Activated T-helper 17 cell treated with anti-CD3 and anti-CD28 coated beads, Interleukin-2, amount 50 U/mL, for 72 hours (primary cell): ENCODE data around the gene SLC16A10. TPM values are rescaled to one million over a fixed set of nuclear protein-coding genes. Genes with fewer than 3 reads are reported as not detected.
"Not testable (repeated sequence)": the region's sequence is repeated elsewhere in the genome, so short reads cannot be mapped to it uniquely, and the experiment has no call there.

ENCODE experiments used
- ATAC-seq: fragments of 150-1000 bp; cut with Tn5 transposase; replicated peaks from 2 replicates; pipeline ENCODE4 v1.10.0; 2021; ENCODE audit warnings: mild to moderate bottlenecking, moderate library complexity
- H3K27ac Mint-ChIP-seq: one replicate; pipeline ENCODE4 v1.8.0; 2022; ENCODE audit warnings: mixed read lengths
- H3K27me3 Mint-ChIP-seq: one replicate; pipeline ENCODE4 v1.8.0; 2022; ENCODE audit warnings: mixed read lengths
- H3K36me3 Mint-ChIP-seq: one replicate; pipeline ENCODE4 v1.8.0; 2022; ENCODE audit warnings: low read depth, mild to moderate bottlenecking, mixed read lengths
- H3K4me1 Mint-ChIP-seq: one replicate; pipeline ENCODE4 v1.8.0; 2022; ENCODE audit warnings: mixed read lengths
- H3K4me3 Mint-ChIP-seq: one replicate; pipeline ENCODE4 v1.8.0; 2022; ENCODE audit warnings: mild to moderate bottlenecking, mixed read lengths
- H3K9me3 Mint-ChIP-seq: one replicate; pipeline ENCODE4 v1.8.0; 2022; ENCODE audit warnings: mixed read lengths
- total RNA-seq, 2 donors: library from RNA; stranded (reverse); gene quantifications; one replicate each; pipeline ENCODE4 v1.2.3, GENCODE V29; 2022

The SLC16A10 gene
- total RNA-seq, 2 donors from 2014 or later, result 2.1 to 3.8 TPM

DNA sequence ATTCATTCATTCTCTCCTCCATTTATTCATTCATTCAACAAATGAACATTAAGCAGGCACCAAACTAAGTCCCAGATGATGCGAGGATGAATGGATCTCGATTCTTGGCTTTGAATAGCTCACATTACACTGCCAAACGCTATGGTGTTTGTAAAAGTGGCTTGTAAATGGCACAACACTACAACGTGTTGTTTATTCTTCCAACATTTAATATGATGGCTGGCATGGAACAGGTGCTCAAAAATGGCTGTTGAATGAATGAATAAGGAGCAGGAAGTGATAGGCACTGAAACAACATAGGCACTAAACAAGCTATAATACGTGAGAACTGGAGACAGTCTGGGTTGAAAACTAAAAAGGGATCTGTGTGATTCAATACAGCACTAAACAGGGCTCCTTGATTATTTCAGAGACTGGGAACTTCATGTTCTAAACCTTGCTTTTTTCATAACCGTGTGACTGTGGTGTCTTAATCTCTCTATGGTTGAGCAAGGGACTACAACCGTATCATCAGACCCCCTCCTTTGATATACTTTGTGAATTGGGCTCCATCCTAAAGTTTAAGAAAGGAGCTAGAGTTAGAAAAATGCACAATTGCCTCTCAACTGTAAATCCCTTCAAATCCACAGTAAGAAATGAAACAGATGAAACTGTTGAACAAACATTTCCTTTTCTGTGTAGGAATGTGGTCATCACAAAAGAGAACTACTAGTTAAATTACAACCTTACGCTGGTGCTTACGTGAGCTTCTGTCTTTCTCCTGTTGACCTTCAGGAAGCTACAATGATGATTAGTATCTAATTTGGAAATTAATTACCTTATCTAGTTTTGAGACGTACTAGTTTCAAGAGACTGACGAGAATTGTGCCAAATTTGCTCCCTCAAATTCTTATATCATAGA lies 16.9 kb upstream of the SLC16A10 start:
- H3K36me3 Mint-ChIP-seq, result no peaks in the 10 kb centered on the region
- no peak overlapping the region for H3K4me3 Mint-ChIP-seq
- ATAC-seq, result no peak
- no peaks in the 10 kb centered on the region for H3K9me3 Mint-ChIP-seq
- H3K27ac Mint-ChIP-seq, result no peak overlapping the region
- H3K27me3 Mint-ChIP-seq, result peaks cover 17% of the 10 kb centered on the region
- H3K4me1 Mint-ChIP-seq, result no peaks in the 10 kb centered on the region

DNA sequence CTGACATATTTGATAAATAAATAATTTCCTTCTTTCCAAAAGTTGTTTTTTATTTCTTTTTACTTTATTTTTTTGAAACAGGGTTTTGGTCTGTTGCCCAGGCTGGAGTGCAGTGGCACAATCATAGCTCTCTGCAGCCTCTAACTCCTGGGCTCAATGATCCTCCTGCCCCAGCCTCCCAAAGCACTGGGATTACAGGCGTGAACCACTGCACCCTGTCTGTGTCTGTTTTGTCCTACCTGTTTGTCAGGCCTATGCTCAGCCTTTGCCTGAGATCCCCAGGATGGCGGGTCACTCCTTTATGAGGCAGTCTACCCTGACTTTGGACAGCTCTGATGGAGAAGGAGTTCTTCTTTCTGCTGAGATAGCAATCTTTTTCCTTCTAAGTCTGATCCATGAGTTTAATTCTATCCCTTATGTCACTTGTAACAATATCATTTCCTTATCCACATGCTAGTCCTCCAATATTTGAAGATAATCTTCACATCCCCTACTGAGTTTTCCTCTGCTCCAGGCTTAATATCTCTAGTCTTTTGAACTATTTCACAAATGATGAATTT lies 14.4 kb upstream of the SLC16A10 start:
- no peaks in the 10 kb centered on the region for H3K4me1 Mint-ChIP-seq
- no peaks in the 10 kb centered on the region for H3K36me3 Mint-ChIP-seq
- H3K4me3 Mint-ChIP-seq, result no peak overlapping the region
- ATAC-seq, result no peak
- no peak overlapping the region for H3K27ac Mint-ChIP-seq
- H3K27me3 Mint-ChIP-seq, result peaks cover 22% of the 10 kb centered on the region
- no peaks in the 10 kb centered on the region for H3K9me3 Mint-ChIP-seq

DNA sequence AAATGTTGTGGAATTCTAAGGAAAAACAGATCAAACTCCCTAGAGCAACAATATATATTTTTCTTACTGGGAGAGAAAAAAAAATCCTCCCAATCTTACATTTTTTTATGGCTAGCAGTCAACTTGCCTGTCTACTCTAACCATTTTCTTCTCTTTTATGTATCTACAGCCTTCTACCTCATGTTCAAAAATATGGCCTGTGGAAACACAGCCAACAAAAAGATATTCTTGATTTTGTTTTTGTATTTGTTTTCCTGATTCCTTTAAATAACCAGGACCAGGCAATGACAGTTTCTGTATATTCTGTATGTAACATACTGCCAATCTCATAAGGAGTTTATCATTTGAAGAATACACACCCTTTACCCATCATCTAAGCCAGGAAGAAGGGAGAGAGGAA lies 13.0 kb upstream of the SLC16A10 start:
- H3K4me1 Mint-ChIP-seq, result no peaks in the 10 kb centered on the region
- peaks cover 22% of the 10 kb centered on the region for H3K27me3 Mint-ChIP-seq
- no peaks in the 10 kb centered on the region for H3K9me3 Mint-ChIP-seq
- no peak for ATAC-seq
- H3K4me3 Mint-ChIP-seq, result no peak overlapping the region
- H3K36me3 Mint-ChIP-seq, result no peaks in the 10 kb centered on the region
- no peak overlapping the region for H3K27ac Mint-ChIP-seq

DNA sequence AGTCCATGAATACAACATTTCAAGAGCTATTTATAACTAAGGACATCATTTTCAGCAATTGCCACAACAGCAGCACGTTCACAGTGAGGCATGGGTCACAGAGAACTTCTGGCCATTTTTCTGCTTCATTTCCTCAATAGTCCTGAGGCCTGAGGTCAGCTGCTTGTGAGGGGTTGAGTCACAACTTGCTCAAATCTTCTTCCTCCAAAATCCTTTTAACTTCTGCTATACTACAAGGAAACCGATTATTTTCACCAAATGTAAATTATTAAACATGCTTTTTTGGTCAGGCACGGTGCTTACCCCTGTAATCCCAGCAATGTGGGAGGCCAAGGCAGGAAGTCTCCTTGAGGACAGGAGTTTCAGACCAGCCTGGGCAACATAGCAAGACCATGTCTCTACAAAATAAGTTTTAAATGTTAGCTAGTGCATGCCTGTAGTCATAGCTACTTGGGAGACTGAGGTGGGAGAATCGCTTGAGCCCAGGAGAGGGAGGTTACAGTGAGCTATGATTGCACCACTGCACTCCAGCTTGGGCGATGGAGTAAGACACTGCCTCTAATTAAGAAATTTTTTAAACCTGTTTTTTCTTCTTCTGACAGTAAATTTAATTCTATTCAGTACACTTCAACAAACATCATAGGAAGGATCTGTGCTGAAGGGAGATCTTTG lies 11.1 kb upstream of the SLC16A10 start:
- no peak overlapping the region for H3K4me3 Mint-ChIP-seq
- no peaks in the 10 kb centered on the region for H3K4me1 Mint-ChIP-seq
- no peaks in the 10 kb centered on the region for H3K36me3 Mint-ChIP-seq
- H3K9me3 Mint-ChIP-seq, result no peaks in the 10 kb centered on the region
- H3K27ac Mint-ChIP-seq, result no peak overlapping the region
- no peak for ATAC-seq
- H3K27me3 Mint-ChIP-seq, result peaks cover 22% of the 10 kb centered on the region

DNA sequence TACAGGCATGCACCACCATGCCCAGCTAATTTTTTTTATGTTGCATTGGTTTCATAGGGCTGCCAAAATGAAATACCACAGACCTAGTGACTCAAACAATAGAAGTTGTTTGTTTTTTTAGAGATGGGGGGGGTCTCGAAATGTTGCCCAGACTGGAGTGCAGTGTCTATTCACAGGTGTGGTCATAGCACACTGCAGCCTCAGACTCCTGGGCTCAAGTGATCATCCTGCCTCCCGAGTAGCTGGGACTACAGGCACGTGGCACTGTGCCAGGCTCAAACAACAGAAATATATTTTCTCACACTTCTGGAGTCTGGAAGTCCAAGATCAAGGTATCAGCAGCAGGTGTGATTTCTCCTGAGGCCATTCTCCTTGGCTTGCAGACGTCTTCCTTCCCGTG lies 6.6 kb upstream of the SLC16A10 start:
- Mint-ChIP-seq H3K27ac (no peak overlapping the region), H3K9me3 (no peaks in the 10 kb centered on the region), H3K36me3 (no peaks in the 10 kb centered on the region), H3K4me3 (no peak overlapping the region), H3K27me3 (peaks cover 5% of the 10 kb centered on the region), H3K4me1 (no peaks in the 10 kb centered on the region)
- ATAC-seq, result no peak

DNA sequence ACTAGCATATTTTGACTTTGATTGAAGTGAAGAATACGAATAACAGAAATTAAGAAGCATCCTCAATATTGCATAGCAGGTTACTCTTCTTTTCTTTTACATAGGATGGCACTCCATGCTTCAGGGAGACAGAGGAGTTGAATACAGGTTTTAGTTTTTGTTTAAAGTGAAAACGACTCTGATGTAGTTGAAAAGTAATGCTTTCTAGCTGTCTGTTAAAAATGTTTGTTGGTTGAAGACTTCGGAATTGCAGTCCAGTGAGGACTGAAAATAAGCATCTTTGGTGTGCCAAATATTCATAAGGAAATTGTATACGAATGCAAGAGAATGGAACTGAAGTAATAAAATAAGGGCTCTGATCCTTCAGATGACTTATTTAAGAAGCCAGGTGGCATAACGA lies 618 bp upstream of the SLC16A10 start:
- no peaks in the 10 kb centered on the region for H3K9me3 Mint-ChIP-seq
- peaks cover 15% of the 10 kb centered on the region for H3K4me1 Mint-ChIP-seq
- H3K27ac Mint-ChIP-seq, result peak overlapping the region; percentile 61
- H3K36me3 Mint-ChIP-seq, result no peaks in the 10 kb centered on the region
- H3K27me3 Mint-ChIP-seq, result peaks cover 9% of the 10 kb centered on the region
- ATAC-seq, result no peak
- H3K4me3 Mint-ChIP-seq, result peak overlapping the region; percentile 86

DNA sequence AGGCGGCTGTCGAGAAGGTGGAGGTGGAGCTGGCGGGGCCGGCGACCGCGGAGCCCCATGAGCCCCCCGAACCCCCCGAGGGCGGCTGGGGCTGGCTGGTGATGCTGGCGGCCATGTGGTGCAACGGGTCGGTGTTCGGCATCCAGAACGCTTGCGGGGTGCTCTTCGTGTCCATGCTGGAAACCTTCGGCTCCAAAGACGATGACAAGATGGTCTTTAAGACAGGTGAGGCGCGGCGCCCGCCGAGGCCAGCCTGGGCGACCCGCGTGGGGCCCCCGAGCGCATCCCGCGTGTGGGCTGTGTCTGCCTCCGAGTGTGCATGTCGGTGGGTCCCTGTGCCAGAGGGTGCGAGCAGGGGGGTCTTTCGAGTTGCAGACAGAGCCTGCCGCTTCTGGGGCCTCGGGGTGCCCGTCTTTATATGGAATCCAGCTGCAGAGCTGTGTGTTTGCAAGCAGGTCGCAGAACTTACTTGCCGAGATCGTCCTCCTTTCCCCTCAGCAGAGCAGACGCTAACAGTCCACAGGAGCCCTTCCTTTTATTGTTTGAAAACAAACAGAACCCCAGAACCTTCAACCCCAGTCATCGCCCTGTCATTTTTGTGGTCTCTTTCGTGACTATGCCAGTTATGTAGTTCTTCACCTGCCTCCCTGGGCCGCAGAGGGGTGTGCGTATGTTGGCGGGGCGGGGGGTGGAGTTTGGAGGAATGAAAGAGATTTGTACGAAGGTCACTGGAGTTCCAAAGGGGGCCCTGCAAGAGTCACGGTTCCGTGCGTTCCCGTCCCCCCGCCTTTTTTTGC lies 766 bp downstream of the SLC16A10 start:
- Mint-ChIP-seq H3K4me3 (peak overlapping the region; percentile 91), H3K36me3 (no peaks in the 10 kb centered on the region), H3K9me3 (no peaks in the 10 kb centered on the region), H3K27me3 (peaks cover 9% of the 10 kb centered on the region), H3K27ac (peak overlapping the region; percentile 68), H3K4me1 (peaks cover 15% of the 10 kb centered on the region)
- peak; percentile 68 for ATAC-seq

DNA sequence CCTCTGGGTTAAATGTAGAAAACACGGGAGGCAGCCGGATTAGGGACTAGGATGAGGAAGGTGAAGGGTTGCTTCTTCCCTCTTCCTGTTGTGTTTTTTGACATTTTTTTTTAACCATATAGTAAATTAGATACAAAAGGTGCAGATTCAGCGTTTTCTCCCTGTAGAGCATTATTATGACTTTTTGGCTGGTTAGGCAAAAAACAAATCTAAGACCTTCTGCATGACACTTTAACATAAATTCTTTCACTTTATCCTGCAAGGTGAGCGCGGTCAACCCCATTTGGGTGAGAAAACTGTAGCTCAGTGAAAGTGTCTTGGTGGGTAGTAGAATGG lies 1.3 kb downstream of the SLC16A10 start:
- ATAC-seq, result no peak
- no peaks in the 10 kb centered on the region for H3K36me3 Mint-ChIP-seq
- H3K4me3 Mint-ChIP-seq, result peak overlapping the region; percentile 91
- H3K27ac Mint-ChIP-seq, result peak overlapping the region; percentile 68
- H3K27me3 Mint-ChIP-seq, result peaks cover 9% of the 10 kb centered on the region
- H3K4me1 Mint-ChIP-seq, result peaks cover 15% of the 10 kb centered on the region
- H3K9me3 Mint-ChIP-seq, result no peaks in the 10 kb centered on the region

DNA sequence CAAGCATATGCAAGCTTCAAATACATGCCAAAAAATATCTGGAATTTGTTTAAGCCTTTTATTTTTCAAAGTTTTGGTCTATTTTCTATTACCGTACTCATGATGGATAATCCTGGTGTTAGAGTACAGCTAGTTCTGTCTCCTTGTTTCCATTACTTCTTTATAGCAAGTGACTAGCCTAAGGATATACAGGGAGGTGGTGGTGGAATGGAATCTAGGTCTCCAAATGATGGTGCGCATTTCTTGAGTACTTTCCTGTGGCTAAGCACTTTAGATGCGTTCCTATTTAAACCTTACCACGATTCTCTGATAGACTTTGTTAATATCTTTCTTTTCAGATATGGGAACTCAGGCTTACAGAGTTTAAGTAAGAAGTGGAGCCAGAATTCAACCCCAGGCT lies 3.5 kb downstream of the SLC16A10 start:
- Mint-ChIP-seq H3K4me1 (peaks cover 15% of the 10 kb centered on the region), H3K4me3 (no peak overlapping the region), H3K27me3 (peaks cover 9% of the 10 kb centered on the region), H3K27ac (no peak overlapping the region), H3K36me3 (no peaks in the 10 kb centered on the region), H3K9me3 (no peaks in the 10 kb centered on the region)
- ATAC-seq, result no peak

DNA sequence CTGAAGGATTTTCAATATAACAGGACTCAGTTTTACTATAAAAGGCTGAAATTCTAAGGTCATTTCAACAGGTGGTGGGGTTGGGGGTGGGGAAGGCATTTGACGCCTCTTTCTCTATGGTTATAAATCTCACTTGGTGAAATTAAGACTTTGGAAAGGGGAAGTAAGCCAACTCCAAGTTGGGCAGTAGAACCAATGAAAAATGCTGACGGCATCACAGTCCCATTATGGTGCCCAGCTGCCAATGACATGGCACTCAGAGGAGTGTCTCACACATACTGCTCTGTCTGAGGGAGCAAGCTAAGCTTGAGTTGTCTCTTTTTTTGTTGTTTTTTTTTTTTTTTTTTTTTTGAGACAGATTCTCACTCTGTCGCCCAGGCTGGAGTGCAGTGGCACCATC lies 4.7 kb downstream of the SLC16A10 start:
- Mint-ChIP-seq H3K9me3 (no peaks in the 10 kb centered on the region), H3K36me3 (no peaks in the 10 kb centered on the region), H3K4me3 (no peak overlapping the region)

DNA sequence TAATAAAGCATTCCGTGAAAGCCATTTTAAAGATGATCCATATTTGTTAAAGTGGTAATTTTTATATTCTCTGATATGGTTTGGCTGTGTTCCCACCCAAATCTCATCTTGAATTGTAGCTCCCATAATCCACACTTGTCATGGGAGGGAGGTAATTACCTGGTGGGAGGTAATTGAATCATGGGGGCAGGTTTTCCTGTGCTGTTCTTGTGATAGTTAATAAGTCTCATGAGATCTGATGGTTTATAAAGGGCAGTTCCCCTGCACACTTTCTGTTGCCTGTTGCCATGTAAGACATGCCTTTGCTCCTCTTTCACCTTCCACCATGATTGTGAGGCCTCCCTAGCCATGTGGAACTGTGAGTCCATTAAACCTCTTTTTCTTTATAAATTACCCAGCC lies 8.2 kb downstream of the SLC16A10 start:
- H3K4me1 Mint-ChIP-seq, H3K4me3 Mint-ChIP-seq, H3K27me3 Mint-ChIP-seq, H3K9me3 Mint-ChIP-seq, ATAC-seq, H3K36me3 Mint-ChIP-seq: not testable (repeated sequence)
- peak overlapping the region; percentile 50 for H3K27ac Mint-ChIP-seq

More for the DNA sequence above, 4.7 kb downstream of the SLC16A10 start:
- Mint-ChIP-seq H3K27me3 (peaks cover 3% of the 10 kb centered on the region), H3K4me1 (peaks cover 14% of the 10 kb centered on the region), H3K27ac (no peak overlapping the region)
- no peak for ATAC-seq

DNA sequence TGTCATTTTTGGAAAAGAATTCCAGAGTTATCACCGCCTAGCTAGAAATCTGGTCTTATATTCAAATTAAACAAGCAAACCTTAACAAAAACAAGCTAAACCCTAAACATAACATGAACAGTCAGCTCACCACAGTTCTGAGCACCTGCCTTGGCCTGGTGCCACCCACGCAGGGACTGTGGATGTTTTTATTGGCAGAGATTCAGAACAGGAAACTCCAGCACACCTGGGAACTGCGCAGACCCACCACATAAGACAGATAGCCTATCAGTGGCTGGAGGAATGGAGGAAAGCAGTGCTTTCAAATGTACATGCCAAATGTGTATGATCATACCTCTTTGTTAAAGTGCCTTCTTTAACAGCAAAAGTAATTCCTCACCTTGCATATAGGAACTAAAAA lies 8.9 kb downstream of the SLC16A10 start:
- H3K27ac Mint-ChIP-seq, result peak overlapping the region; percentile 50
- no peaks in the 10 kb centered on the region for H3K9me3 Mint-ChIP-seq
- no peak overlapping the region for H3K4me3 Mint-ChIP-seq
- H3K27me3 Mint-ChIP-seq, result no peaks in the 10 kb centered on the region
- H3K36me3 Mint-ChIP-seq, result no peaks in the 10 kb centered on the region
- peak; percentile 62 for ATAC-seq
- peaks cover 6% of the 10 kb centered on the region for H3K4me1 Mint-ChIP-seq

DNA sequence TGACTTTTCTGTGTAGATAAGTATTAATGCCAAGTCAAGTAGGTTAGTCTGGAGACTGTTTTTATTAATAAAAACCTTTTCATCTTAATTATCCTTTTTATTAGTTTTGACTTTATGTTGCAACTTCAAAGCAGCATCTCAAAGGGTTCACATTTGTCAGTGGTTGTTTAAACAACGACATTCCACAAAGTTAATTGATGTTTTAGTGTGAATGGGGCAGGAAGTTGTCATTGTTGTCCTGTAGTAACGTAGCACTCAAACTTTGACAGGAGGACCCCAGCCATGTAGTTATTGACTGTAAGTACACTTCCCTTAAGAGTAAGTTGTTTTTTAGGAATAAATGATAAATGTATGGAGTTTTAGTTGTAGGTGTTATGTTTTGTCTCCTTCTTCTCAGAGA lies 11.3 kb downstream of the SLC16A10 start:
- ATAC-seq, result no peak
- H3K9me3 Mint-ChIP-seq, result no peaks in the 10 kb centered on the region
- H3K36me3 Mint-ChIP-seq, result no peaks in the 10 kb centered on the region
- H3K4me1 Mint-ChIP-seq, result peaks cover 6% of the 10 kb centered on the region
- no peak overlapping the region for H3K27ac Mint-ChIP-seq
- no peak overlapping the region for H3K4me3 Mint-ChIP-seq
- no peaks in the 10 kb centered on the region for H3K27me3 Mint-ChIP-seq

DNA sequence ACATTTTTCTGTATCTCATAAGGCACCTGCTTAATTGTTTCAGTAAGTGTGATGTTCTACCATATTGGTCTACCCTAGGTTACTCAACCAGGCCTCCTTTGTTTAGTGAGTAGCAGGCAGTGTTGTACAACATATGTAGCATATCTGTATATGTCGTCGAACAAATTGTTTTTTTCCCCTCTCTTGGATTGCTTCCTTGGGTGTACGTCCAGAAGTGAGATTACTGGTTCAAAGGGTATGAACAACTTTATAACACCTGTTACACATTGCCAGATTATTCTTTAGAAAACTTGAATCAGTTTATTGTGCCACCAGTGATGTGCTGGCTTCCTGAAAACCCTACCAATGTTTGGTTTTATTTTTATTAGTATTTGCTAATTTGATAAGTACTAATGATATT lies 14.7 kb downstream of the SLC16A10 start:
- no peaks in the 10 kb centered on the region for H3K9me3 Mint-ChIP-seq
- H3K27me3 Mint-ChIP-seq, result no peaks in the 10 kb centered on the region
- no peak for ATAC-seq
- H3K27ac Mint-ChIP-seq, result no peak overlapping the region
- H3K4me1 Mint-ChIP-seq, result peaks cover 4% of the 10 kb centered on the region
- H3K4me3 Mint-ChIP-seq, result no peak overlapping the region
- H3K36me3 Mint-ChIP-seq, result no peaks in the 10 kb centered on the region
